ENCODE measurements around the gene VWA5A. TPM values are rescaled to one million over a fixed set of nuclear protein-coding genes. Genes with fewer than 3 reads are reported as not detected.

The VWA5A gene
- total and polyA plus RNA-seq, 2 of the 13 experiments (the other 11 are each of a cell fraction or from before 2014, with no cell fraction given), result 1.3 to 1.8 TPM

- DNase-seq (ENCODE audit: low spot score), result no peak
- no peak for TF ChIP-seq NFE2 (CRISPR knock-in tag; IDR thresholded peaks at IDR 0.05)
- no peak for TF ChIP-seq ARNTL (CRISPR knock-in tag; IDR thresholded peaks at IDR 0.05)
- TF ChIP-seq ZNF770 (CRISPR knock-in tag; IDR thresholded peaks at IDR 0.05), result no peak
- TF ChIP-seq ZBTB14 (CRISPR knock-in tag; IDR thresholded peaks at IDR 0.05), result no peak
- no peak for TF ChIP-seq HNRNPUL1 (IDR thresholded peaks at IDR 0.05; ENCODE audit: low read depth, low read length)
- TF ChIP-seq IKZF4 (CRISPR knock-in tag; IDR thresholded peaks at IDR 0.05; ENCODE audit: borderline replicate concordance, low read depth, not compliant biosample characterization), result no peak
- TF ChIP-seq ZNF672 (CRISPR knock-in tag; IDR thresholded peaks at IDR 0.05), result no peak
- no peak for TF ChIP-seq PHF21A (CRISPR knock-in tag; IDR thresholded peaks at IDR 0.05)
- no peak for TF ChIP-seq ZNF136 (CRISPR knock-in tag; IDR thresholded peaks at IDR 0.05; ENCODE audit: low read depth)
- no peak for TF ChIP-seq ZMYM2 (CRISPR knock-in tag; IDR thresholded peaks at IDR 0.05)
- no peak for TF ChIP-seq GPN1 (CRISPR knock-in tag; IDR thresholded peaks at IDR 0.05; ENCODE audit: borderline replicate concordance)
- TF ChIP-seq TEAD3 (CRISPR knock-in tag; optimal IDR thresholded peaks at IDR 0.05; ENCODE audit: borderline replicate concordance), result no peak
- TF ChIP-seq SATB2 (CRISPR knock-in tag; IDR thresholded peaks at IDR 0.05), result no peak
- no peak for TF ChIP-seq ZNF326 (CRISPR knock-in tag; IDR thresholded peaks at IDR 0.05; ENCODE audit: borderline replicate concordance)
- intact Hi-C loops (cut with micrococcal nuclease; ENCODE audit: unreplicated experiment), result no loop called here
- ChIA-PET POLR2A (no interaction called here), CTCF (ENCODE audit: low intra/inter-chr PET ratio, low total read pairs) (no interaction called here)
- H3K4me1 ChIP-seq (ENCODE audit: insufficient read depth, low read length), result no peaks in the 10 kb centered on the region
- no peaks in the 10 kb centered on the region for H4K20me1 ChIP-seq (ENCODE audit: insufficient read depth, low read length)
- no peaks in the 10 kb centered on the region for H3K36me3 ChIP-seq (replicated peaks in 1 of 2; ENCODE audit: control insufficient read depth in 1 of 2, insufficient read depth in 2 of 2, low read length in 2 of 2)
- H2AFZ ChIP-seq (ENCODE audit: low read length), result no peak overlapping the region
- FAIRE-seq, result no peak
- H3K79me2 ChIP-seq (ENCODE audit: insufficient read depth, low read length), result no peaks in the 10 kb centered on the region
- no peak for ATAC-seq
- no peak overlapping the region for H3K4me2 ChIP-seq (ENCODE audit: low read depth, low read length)
- H3K9me3 ChIP-seq (ENCODE audit: low read length), result no peaks in the 10 kb centered on the region
- BruUV-seq (replicated peaks), result no TSS peak
- no peak overlapping the region for H3K27ac ChIP-seq (ENCODE audit: extremely low read length, insufficient read depth, low read length)
- H3K4me3 ChIP-seq (replicated peaks in 1 of 3; ENCODE audit: insufficient read depth in 1 of 3, low read depth in 2 of 3, low read length in 3 of 3), result no peak overlapping the region
- in situ Hi-C loops (cut with HindIII; ENCODE audit: extremely low pct_ligation_motif_present, low pct_unique_long_range_greater_than_20kb), result no loop called here
- H3K9ac ChIP-seq (ENCODE audit: insufficient read depth, low read depth, low read length), result no peak overlapping the region
- no peaks in the 10 kb centered on the region for H3K27me3 ChIP-seq (ENCODE audit: control insufficient read depth in 1 of 2, insufficient read depth in 2 of 2, low read length in 2 of 2)
- 12% methylated on average over 5 of the region's 5 CpGs for WGBS (ENCODE audit: low lambda C conversion rate)
These were observed 35.4 kb downstream of the VWA5A start for GRCh38 chr11:124150684-124151083.

All from HepG2 (cell line).